IMR-90 (cell line): ENCODE data around the gene PHACTR3.

Experiments
- BHLHE40 ChIP-seq: fragments of 150-350 bp; IDR thresholded peaks from 2 replicates; pipeline ENCODE4 v1.6.1; 2016; ENCODE audit warnings: mild to moderate bottlenecking, low read depth, low read length
- CEBPB ChIP-seq: IDR thresholded peaks from 2 replicates; pipeline ENCODE4 v1.6.1; 2012; ENCODE audit warnings: low read depth, low read length, improper control_type of control experiment
- CHD1 ChIP-seq: IDR thresholded peaks from 2 replicates; pipeline ENCODE4 v1.6.1; 2012; ENCODE audit warnings: low read depth, low read length, improper control_type of control experiment
- MXI1 ChIP-seq: IDR thresholded peaks from 2 replicates; pipeline ENCODE4 v1.6.1; 2012; ENCODE audit warnings: low read depth, mild to moderate bottlenecking, low read length, moderate library complexity, borderline replicate concordance
- POLR2A ChIP-seq: IDR thresholded peaks from 2 replicates; pipeline ENCODE4 v1.6.1; 2012; ENCODE audit warnings: mild to moderate bottlenecking, low read depth, low read length
- RAD21 ChIP-seq: IDR thresholded peaks from 2 replicates; pipeline ENCODE4 v1.6.1; 2012; ENCODE audit warnings: low read length, improper control_type of control experiment
- RCOR1 ChIP-seq: IDR thresholded peaks from 2 replicates; pipeline ENCODE4 v1.6.1; 2012; ENCODE audit warnings: mild to moderate bottlenecking, low read length, improper control_type of control experiment; ENCODE audit not compliant: insufficient replicate concordance
- TF ChIP-seq, protein P1 (sequence below): conservative IDR thresholded peaks from 2 replicates; pipeline ENCODE4 v1.5.1; 2012; ENCODE audit warnings: mild to moderate bottlenecking, low read depth, low read length, improper control_type of control experiment
- TF ChIP-seq, protein P2 (sequence below): fragments of 150-350 bp; IDR thresholded peaks from 2 replicates; pipeline ENCODE4 v1.6.1; 2017; ENCODE audit warnings: mild to moderate bottlenecking, antibody characterized with exemption, low read length, low read depth

DNA sequence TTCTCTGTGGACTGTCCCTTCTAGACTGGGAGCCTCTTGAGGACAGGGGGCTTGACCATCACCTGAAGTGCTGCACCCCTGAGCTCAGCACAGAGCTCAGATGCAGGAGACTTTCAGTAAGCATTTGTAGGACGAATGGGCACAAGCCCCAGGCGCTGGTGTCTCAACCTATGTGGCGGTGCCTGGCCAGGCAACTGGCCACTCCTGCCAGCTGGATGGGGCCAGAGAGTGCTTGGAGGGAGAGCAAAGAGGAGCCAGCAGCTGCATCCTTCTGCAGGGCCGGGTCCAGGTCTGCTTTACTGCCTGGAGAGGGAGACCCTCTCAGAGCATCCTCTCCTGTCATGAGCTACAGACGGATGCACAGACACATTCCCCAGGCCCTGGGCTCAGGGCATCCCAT lies 4.5 kb downstream of the PHACTR3 start:
- TF ChIP-seq CEBPB (no peak), POLR2A (no peak), CHD1 (no peak), BHLHE40 (no peak), RCOR1 (no peak), MXI1 (no peak), RAD21 (no peak)
- TF ChIP-seq, protein P1, sequence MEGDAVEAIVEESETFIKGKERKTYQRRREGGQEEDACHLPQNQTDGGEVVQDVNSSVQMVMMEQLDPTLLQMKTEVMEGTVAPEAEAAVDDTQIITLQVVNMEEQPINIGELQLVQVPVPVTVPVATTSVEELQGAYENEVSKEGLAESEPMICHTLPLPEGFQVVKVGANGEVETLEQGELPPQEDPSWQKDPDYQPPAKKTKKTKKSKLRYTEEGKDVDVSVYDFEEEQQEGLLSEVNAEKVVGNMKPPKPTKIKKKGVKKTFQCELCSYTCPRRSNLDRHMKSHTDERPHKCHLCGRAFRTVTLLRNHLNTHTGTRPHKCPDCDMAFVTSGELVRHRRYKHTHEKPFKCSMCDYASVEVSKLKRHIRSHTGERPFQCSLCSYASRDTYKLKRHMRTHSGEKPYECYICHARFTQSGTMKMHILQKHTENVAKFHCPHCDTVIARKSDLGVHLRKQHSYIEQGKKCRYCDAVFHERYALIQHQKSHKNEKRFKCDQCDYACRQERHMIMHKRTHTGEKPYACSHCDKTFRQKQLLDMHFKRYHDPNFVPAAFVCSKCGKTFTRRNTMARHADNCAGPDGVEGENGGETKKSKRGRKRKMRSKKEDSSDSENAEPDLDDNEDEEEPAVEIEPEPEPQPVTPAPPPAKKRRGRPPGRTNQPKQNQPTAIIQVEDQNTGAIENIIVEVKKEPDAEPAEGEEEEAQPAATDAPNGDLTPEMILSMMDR, result no peak
- TF ChIP-seq, protein P2, sequence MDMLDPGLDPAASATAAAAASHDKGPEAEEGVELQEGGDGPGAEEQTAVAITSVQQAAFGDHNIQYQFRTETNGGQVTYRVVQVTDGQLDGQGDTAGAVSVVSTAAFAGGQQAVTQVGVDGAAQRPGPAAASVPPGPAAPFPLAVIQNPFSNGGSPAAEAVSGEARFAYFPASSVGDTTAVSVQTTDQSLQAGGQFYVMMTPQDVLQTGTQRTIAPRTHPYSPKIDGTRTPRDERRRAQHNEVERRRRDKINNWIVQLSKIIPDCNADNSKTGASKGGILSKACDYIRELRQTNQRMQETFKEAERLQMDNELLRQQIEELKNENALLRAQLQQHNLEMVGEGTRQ, result no peak
